ENCODE measurements around the gene SYT7.
"Not testable (repeated sequence)": the region's sequence is repeated elsewhere in the genome, so short reads cannot be mapped to it uniquely, and the experiment has no call there.

Gene SYT7

GRCh38 chr11:61581030-61581928 lies at the start of gene SYT7:
Gene SYT7 (minus strand): TSS chr11:61581076. CDS start chr11:61580820, 256 bp downstream.
- no peak for FAIRE-seq

- no peak for FAIRE-seq
Measured at GRCh38 chr11:61630089-61630488, 49.2 kb upstream of the SYT7 start.

GRCh38 chr11:61629082-61629833 lies 48.4 kb upstream of the SYT7 start:
- FAIRE-seq = no peak

- no peak for FAIRE-seq
Measured at GRCh38 chr11:61628662-61628970, 47.7 kb upstream of the SYT7 start.

- FAIRE-seq = no peak
Measured at GRCh38 chr11:61627850-61628661, 47.2 kb upstream of the SYT7 start.

- no peak for FAIRE-seq
Measured at GRCh38 chr11:61626580-61627380, 45.9 kb upstream of the SYT7 start.

- FAIRE-seq = no peak
Measured at GRCh38 chr11:61625525-61625924, 44.6 kb upstream of the SYT7 start.

GRCh38 chr11:61621917-61622585 lies 41.2 kb upstream of the SYT7 start:
- no peak for FAIRE-seq

- FAIRE-seq = no peak
Measured at GRCh38 chr11:61619471-61620226, 38.8 kb upstream of the SYT7 start.

- no peak for FAIRE-seq
Measured at GRCh38 chr11:61618978-61619377, 38.1 kb upstream of the SYT7 start.

- no peak for FAIRE-seq
Measured at GRCh38 chr11:61617515-61617914, 36.6 kb upstream of the SYT7 start.

- FAIRE-seq = no peak
Measured at GRCh38 chr11:61616434-61616833, 35.6 kb upstream of the SYT7 start.

GRCh38 chr11:61614782-61615181 lies 33.9 kb upstream of the SYT7 start:
- FAIRE-seq = not testable (repeated sequence)

GRCh38 chr11:61613870-61614269 lies 33.0 kb upstream of the SYT7 start:
- FAIRE-seq = no peak

GRCh38 chr11:61613051-61613450 lies 32.2 kb upstream of the SYT7 start:
- no peak for FAIRE-seq

- no peak for FAIRE-seq
Measured at GRCh38 chr11:61611309-61611708, 30.4 kb upstream of the SYT7 start.

- FAIRE-seq = no peak
Measured at GRCh38 chr11:61610905-61611304, 30.0 kb upstream of the SYT7 start.

- no peak for FAIRE-seq
Measured at GRCh38 chr11:61609980-61610366, 29.1 kb upstream of the SYT7 start.

GRCh38 chr11:61609000-61609979 lies 28.4 kb upstream of the SYT7 start:
- FAIRE-seq = no peak
